Fibroblast of lung (primary cell): ENCODE data around the gene ELP4. TPM values are rescaled to one million over a fixed set of nuclear protein-coding genes. Genes with fewer than 3 reads are reported as not detected.
A peak's percentile ranks its signal among the peaks of the same experiment; 100 is the strongest.

ENCODE experiments used
- DNase-seq, 2 donors: peaks; one replicate each; pipeline versions ENCODE4 v3.0.0 to v3.0.0-alpha.2; 2010; ENCODE audit warnings: low read depth in 2 of 2
- H2AFZ ChIP-seq: 2 replicates; pipeline ENCODE4 v1.5.1; 2012; ENCODE audit warnings: low read length, control low read depth, inconsistent platforms
- H3K27ac ChIP-seq: 2 replicates; pipeline ENCODE4 v1.5.1; 2011; ENCODE audit warnings: low read length, control low read depth; ENCODE audit not compliant: insufficient read depth
- H3K27me3 ChIP-seq: 2 replicates; pipeline ENCODE4 v1.5.1; 2011; ENCODE audit warnings: mild to moderate bottlenecking, low read length; ENCODE audit not compliant: control insufficient read depth, insufficient read depth
- H3K36me3 ChIP-seq: 2 replicates; pipeline ENCODE4 v1.5.1; 2011; ENCODE audit warnings: low read length; ENCODE audit not compliant: control insufficient read depth, insufficient read depth
- H3K4me1 ChIP-seq: 2 replicates; pipeline ENCODE4 v1.5.1; 2011; ENCODE audit warnings: low read length; ENCODE audit not compliant: control insufficient read depth, insufficient read depth; ENCODE audit errors: extremely low read depth
- H3K4me2 ChIP-seq: 2 replicates; pipeline ENCODE4 v1.5.1; 2011; ENCODE audit warnings: low read length, control low read depth; ENCODE audit not compliant: insufficient read depth; ENCODE audit errors: extremely low read depth
- H3K4me3 ChIP-seq, 4 experiments: fragments of 200-600 bp in 1 of 4; sonication (generic) in 1 of 4; replicated peaks in 1 of 4; 2 replicates each; pipeline ENCODE4 v1.5.1; 2011 to 2016; ENCODE audit warnings: low read length in 4 of 4, low read depth in 3 of 4, mild to moderate bottlenecking in 3 of 4, control low read depth in 2 of 4, inconsistent platforms in 1 of 4, mixed read lengths in 1 of 4; ENCODE audit not compliant: insufficient read depth in 1 of 4; ENCODE audit errors: control extremely low read depth in 1 of 4
- H3K79me2 ChIP-seq: 2 replicates; pipeline ENCODE4 v1.5.1; 2012; ENCODE audit warnings: mild to moderate bottlenecking, low read length, inconsistent platforms; ENCODE audit not compliant: control insufficient read depth, insufficient read depth
- H3K9ac ChIP-seq: 2 replicates; pipeline ENCODE4 v1.5.1; 2011; ENCODE audit warnings: mild to moderate bottlenecking, low read length, control low read depth; ENCODE audit not compliant: insufficient read depth
- H3K9me3 ChIP-seq: 2 replicates; pipeline ENCODE4 v1.5.1; 2012; ENCODE audit warnings: low read depth, low read length; ENCODE audit not compliant: control insufficient read depth, insufficient read depth
- H4K20me1 ChIP-seq: 2 replicates; pipeline ENCODE4 v1.5.1; 2011; ENCODE audit warnings: low read length; ENCODE audit not compliant: control insufficient read depth, insufficient read depth; ENCODE audit errors: extremely low read depth
- CTCF ChIP-seq, 2 donors: IDR thresholded peaks in 1 of 2; conservative IDR thresholded peaks in 1 of 2; 1 replicate in 1 of 2; 2 replicates in 1 of 2; pipeline ENCODE4 v1.5.1; 2011 to 2012; ENCODE audit warnings: low read length in 2 of 2, control low read depth in 1 of 2, inconsistent platforms in 1 of 2, low read depth in 1 of 2, mild to moderate bottlenecking in 1 of 2
- EZH2 ChIP-seq: IDR thresholded peaks from 2 replicates; pipeline ENCODE4 v1.5.1; 2012; ENCODE audit warnings: low read length, control low read depth, mild to moderate bottlenecking; ENCODE audit errors: missing control alignments
- polyA plus RNA-seq, 2 donors: library from polyadenylated mRNA; depleted of rRNA in 1 of 2; stranded (reverse) in 1 of 2; unstranded in 1 of 2; fragments of >200 nt; gene quantifications; 2 replicates each; pipeline ENCODE4 v1.2.1, GENCODE V29; 2011 to 2012; ENCODE audit warnings: missing spikeins in 1 of 2
- total RNA-seq: library from RNA; depleted of rRNA; stranded (reverse); fragments of >200 nt; gene quantifications from 2 replicates; pipeline ENCODE4 v1.2.1, GENCODE V29; 2014

ELP4 gene
- total and polyA plus RNA-seq, 2 donors (not counting 1 experiment from before 2014, with no cell fraction given), result 11.7 to 13.1 TPM

- DNase-seq, result peak; percentile 59 to 75
- no peak overlapping the region for H3K27ac ChIP-seq
- H2AFZ ChIP-seq, result no peak overlapping the region
- no peaks in the 10 kb centered on the region for H4K20me1 ChIP-seq
- H3K4me3 ChIP-seq, result no peak overlapping the region
- H3K36me3 ChIP-seq, result no peaks in the 10 kb centered on the region
- no peaks in the 10 kb centered on the region for H3K27me3 ChIP-seq
- no peaks in the 10 kb centered on the region for H3K9me3 ChIP-seq
- H3K9ac ChIP-seq, result no peak overlapping the region
- no peak overlapping the region for H3K4me2 ChIP-seq
- no peaks in the 10 kb centered on the region for H3K4me1 ChIP-seq
- no peaks in the 10 kb centered on the region for H3K79me2 ChIP-seq
- TF ChIP-seq CTCF (conservative IDR thresholded peaks at IDR 0.05 in 1 of 2, IDR thresholded peaks at IDR 0.05 in 1 of 2; ENCODE audit: low read depth in 1 of 2, low read length in 2 of 2) (no peak), EZH2 (no peak)
These were observed 9.9 kb upstream of the ELP4 start for GRCh38 chr11:31499576-31500178.

- no peak overlapping the region for H2AFZ ChIP-seq
- no peak overlapping the region for H3K4me2 ChIP-seq
- H3K79me2 ChIP-seq, result no peaks in the 10 kb centered on the region
- no peak overlapping the region for H3K27ac ChIP-seq
- no peak overlapping the region for H3K9ac ChIP-seq
- TF ChIP-seq EZH2, result no peak
- DNase-seq, result peak in 1 of 2 donors; percentile 56
- no peaks in the 10 kb centered on the region for H4K20me1 ChIP-seq
- no peak overlapping the region for H3K4me3 ChIP-seq
- H3K4me1 ChIP-seq, result no peaks in the 10 kb centered on the region
- no peaks in the 10 kb centered on the region for H3K27me3 ChIP-seq
- H3K9me3 ChIP-seq, result no peaks in the 10 kb centered on the region
- H3K36me3 ChIP-seq, result no peaks in the 10 kb centered on the region
These were observed 9.0 kb upstream of the ELP4 start for GRCh38 chr11:31500560-31500959.

GRCh38 chr11:31509051-31509428 lies 527 bp upstream of the ELP4 start:
- peak overlapping the region; percentile 94 for H3K4me2 ChIP-seq
- peaks cover 7% of the 10 kb centered on the region for H3K79me2 ChIP-seq
- no peaks in the 10 kb centered on the region for H3K9me3 ChIP-seq
- no peaks in the 10 kb centered on the region for H3K4me1 ChIP-seq
- H3K4me3 ChIP-seq, result peak overlapping the region; percentile 63 to 97 (median 86)
- H3K27me3 ChIP-seq, result no peaks in the 10 kb centered on the region
- H3K27ac ChIP-seq, result peak overlapping the region; percentile 68
- no peak for TF ChIP-seq CTCF (conservative IDR thresholded peaks at IDR 0.05 in 1 of 2, IDR thresholded peaks at IDR 0.05 in 1 of 2; ENCODE audit: low read depth in 1 of 2, low read length in 2 of 2)
- TF ChIP-seq EZH2, result no peak
- no peaks in the 10 kb centered on the region for H3K36me3 ChIP-seq
- DNase-seq, result no peak
- peak overlapping the region; percentile 1 for H3K9ac ChIP-seq
- H4K20me1 ChIP-seq, result no peaks in the 10 kb centered on the region
- H2AFZ ChIP-seq, result peak overlapping the region; percentile 39
